Left lobe of liver (tissue), 2 donors: ENCODE results near the gene HCFC1R1. TPM values are rescaled to one million over a fixed set of nuclear protein-coding genes. Genes with fewer than 3 reads are reported as not detected.

ENCODE experiments used
- ATAC-seq: fragments of 200-7000 bp; cut with Tn5 transposase; one replicate; pipeline ENCODE4 v1.9.1; 2020; ENCODE audit warnings: mild to moderate bottlenecking, moderate library complexity
- DNase-seq: peaks from one replicate; pipeline ENCODE4 v3.0.0-alpha.2; 2020; ENCODE audit warnings: low spot score
- total RNA-seq: library from RNA; stranded (reverse); gene quantifications from one replicate; pipeline ENCODE4 v1.2.1, GENCODE V29; 2021
- donor health status: DM: no; HTN: no; CAD: no; lungs with moderate emphysema.
- donor health status: DM: no; HTN: yes; CAD: no.

Gene HCFC1R1
- total RNA-seq, 1 donor from 2014 or later: 11.2 TPM

DNA sequence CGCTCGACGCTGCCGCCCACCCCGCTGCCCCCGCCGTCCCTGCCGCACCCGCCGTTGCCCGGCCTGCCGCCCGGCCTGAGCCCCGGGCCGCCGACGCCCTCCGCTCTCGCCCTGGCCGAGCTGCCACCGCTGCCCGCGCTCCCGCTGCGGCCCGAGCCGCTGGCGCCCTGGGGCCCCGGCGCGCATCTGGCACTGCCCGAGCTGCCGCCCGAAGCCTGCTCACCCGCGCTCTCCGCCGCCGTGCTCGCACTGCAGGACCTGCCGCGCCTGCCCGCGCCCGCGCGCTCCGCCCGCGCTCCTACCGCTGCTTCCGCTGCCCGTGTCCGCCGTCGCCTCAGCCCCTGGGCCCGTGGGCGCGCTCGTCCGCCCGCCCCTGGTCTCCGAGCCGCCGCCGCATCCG, 19.4 kb downstream of the HCFC1R1 start:
- ATAC-seq (no peak), DNase-seq (no peak)

DNA sequence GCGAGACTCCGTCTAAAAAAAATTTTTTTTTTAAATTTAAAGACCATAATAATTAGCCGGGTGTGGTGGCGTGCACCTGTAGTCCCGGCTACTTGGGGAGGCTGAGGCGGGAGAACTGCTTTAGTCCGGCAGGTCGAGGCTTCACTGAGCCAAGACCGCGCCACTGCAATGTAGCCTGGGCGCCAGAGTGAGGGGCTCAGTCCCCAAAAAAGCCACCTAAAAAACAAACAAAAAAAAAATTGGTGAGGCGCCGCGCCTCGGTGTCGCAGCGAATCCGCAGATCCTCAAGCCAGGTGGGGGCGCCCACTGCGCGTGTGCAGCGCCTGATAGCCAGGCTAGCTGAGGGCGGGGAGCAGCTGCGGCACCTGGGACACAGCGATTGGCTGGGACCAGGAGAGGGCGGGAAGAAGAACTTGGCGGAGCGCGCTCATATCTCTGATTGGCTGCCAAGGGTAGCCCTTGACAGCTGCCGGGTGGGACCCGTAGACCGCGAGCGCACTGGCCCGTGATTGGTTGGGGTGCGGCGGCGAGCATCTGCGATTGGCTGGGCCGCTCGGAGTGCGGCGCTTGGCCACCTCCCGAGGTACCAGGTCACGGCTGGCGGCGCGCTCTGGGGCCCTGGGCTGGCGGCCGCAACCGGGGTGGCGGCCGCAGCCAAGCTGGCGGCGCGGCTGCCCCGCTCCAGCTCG, 20.0 kb downstream of the HCFC1R1 start:
- DNase-seq (peak; percentile 99), ATAC-seq (peak; percentile 83)

DNA sequence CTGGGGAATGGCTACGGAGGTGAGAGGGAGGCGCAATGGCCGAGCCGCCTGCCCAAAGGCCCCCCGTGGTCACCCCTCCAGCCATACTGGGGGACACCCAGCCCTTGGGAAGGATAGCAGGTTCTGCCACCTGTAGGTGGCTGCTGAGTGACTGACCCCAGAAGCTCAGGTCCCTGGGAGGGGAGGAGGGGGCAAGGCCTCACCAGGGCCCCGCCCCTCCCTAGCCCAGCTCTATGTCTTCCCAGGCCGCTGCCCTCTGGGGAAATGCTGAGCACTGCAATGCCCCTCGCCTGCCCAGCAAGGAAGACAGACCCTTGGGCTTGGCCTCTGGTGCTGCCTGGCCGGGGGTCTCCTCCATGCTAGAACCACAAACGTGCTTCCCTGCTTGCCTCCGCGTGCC, 22.4 kb downstream of the HCFC1R1 start:
- ATAC-seq (no peak), DNase-seq (no peak)

DNA sequence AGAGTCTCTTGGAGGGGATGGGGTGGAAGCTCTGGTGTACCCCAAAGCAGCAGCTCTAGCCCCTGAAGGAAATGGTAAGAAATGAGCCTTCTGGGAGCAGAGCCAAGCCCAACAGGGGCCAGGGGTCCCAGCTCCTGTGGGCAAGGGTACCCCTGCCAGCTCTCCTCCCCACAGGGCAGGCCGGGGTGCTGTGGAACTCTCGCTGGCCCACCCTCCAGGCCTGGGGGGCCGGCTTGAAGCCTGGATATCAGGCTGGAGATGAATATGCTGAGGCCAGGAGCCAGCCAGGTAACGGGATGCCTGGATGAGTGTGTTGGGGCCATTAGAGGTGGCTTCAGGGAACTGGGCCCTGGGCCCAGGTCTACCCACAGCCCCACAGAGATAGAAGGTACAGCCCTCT, 23.2 kb downstream of the HCFC1R1 start:
- no peak for DNase-seq

DNA sequence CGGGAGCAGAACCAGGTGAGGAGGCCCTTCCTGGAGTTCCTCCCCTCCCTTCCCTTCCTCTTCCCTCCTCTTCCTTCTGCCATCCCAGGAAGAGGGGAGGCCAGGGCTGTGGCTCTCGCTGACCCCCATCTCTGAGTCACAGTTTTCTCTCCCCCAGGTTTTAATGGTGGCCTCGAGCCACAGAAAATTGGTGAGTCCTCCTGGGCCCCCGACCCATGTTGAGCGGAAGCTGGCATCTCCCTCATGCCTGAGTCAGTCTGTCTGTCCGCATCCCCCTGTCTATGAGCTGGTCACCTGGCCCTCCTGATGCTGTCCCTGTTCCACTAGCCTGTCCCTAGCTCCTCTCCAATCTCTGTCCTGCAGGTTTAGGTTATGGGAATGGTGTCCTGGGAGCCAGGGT, 23.8 kb downstream of the HCFC1R1 start:
- DNase-seq (no peak), ATAC-seq (no peak)

More for the DNA sequence above, 23.2 kb downstream of the HCFC1R1 start:
- ATAC-seq: no peak

DNA sequence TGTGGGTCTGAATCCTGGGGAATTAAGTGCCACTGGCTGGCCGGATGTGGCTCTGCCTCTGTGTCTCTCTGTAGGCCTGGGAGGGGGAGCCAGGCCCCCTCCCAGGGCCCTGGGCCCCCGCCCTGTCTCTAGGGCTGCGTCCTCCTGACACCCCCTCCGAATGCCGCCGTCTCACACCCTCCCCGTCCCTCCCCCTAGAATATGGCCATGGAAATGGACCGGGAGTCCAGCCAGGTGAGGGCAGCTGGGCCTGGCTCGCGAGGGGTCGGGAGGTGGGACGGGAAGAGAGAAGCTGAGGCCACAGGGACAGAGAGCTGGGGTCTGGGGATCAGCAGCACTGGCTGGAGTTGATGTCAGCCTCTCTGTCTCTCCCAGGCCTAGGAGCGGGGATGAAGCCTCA, 27.4 kb downstream of the HCFC1R1 start:
- no peak for ATAC-seq
- DNase-seq: no peak

DNA sequence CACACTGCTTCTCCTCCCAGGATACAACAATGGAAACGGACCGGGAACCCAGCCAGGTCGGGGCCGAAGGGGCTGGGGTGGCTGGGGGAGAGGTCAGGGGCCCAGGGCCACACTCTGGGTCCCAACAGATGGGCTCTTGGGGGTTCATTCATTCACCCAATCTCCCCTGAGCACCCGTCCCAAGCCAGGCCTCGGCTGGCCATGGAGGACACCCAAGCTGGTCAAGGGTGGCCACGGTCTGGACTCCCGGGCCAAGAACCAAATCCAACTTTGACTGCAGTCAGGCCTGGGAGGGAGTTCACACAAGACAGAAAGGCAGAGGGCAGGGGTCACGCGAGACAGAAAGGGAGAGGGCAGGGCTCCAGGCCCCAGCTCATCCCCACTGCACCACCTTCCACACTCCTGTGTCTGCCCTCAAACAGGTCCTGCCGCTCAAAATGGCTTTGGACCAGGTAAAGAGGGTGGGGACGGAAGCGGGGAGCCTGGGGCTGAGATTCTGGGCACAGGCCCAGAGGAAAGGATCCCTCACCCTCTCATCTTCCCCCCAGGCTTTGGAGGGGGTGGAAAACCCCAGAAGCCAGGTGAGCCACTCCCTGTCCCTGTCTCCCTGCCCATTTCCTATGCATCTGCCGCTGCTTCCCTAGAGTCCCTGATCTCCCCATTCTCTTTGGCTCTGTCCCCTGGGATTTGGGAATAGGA, 31.2 kb downstream of the HCFC1R1 start:
- DNase-seq (no peak), ATAC-seq (peak; percentile 39)

DNA sequence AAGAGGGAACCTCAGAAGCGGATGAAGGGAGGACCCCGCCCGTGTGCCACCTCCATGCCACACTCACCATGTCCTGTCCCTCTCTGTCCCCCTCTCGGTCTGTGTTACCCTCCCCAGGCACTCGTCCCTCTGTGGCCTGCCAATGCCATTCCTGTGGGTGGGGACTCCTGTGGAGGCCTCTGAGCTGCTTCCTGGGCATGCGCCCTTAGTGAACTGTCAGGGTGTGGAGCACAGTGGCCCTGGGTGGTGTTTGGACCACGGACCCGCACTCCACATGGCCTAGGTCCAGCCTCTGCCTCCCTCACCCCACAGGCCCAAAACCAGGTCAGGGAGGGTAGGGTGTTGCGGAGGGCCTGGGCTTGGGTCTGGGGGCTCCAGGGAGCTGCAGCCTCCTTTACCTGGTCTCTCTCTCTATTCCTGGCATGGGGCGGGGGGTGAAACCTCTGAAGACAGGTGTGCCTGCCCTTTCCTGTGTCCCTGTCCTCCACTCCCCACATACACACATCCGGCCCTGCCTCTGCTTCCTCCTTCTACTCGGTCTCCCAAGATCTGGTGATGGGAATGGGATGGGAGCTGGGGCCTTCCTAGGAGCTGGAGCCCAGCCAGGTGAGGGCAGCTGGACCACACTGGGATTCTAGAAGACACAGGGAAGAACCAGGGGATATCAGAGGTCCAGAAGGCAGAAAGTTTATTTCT, 32.0 kb downstream of the HCFC1R1 start:
- ATAC-seq (no peak), DNase-seq (no peak)

DNA sequence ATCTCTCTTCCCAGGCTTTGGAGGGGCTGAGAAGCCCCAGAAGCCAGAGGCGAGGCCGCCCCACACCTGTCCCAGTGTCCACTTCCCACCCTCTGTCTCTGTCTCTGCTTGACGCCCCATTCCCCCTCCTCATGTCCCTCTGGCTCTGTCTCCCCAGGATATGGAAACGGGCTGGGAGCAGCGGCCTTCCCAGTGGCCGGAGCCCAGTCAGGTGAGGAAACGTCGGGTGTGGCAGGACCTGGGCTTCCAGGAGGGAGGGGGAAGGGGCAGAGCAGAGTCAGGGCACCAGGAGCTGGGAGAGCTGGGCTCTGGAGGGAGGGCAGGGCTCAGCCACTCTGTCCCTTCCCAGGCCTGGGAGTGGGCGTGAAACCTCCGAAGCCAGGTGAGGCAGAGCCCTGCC, 32.9 kb downstream of the HCFC1R1 start:
- DNase-seq: no peak
- no peak for ATAC-seq

DNA sequence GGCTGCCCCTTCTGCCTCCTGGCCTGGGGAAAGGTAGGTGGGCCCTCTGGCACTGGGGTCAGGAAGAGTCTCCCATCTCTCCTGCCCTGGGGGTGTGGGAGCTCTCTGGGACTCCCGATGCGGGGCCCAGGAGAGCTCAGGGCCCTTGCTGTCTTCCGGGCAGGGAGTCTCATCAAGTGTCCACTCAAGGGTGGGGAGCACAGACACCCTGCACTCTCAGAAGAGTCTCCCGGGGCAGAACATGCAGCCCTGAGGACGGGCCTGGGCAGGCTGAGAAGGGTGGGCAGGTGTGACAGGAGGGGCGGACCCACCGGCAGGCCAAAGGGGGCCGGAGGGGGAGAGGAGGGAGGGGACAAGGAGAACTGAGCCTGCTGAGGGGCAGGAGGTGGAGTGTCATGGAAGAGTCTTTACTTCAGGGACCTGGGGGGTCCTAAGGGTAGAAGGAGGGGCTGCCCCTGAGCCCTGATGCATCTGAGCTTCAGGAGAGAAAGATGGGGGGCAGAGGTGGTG, 35.1 kb downstream of the HCFC1R1 start:
- ATAC-seq: no peak
- no peak for DNase-seq

DNA sequence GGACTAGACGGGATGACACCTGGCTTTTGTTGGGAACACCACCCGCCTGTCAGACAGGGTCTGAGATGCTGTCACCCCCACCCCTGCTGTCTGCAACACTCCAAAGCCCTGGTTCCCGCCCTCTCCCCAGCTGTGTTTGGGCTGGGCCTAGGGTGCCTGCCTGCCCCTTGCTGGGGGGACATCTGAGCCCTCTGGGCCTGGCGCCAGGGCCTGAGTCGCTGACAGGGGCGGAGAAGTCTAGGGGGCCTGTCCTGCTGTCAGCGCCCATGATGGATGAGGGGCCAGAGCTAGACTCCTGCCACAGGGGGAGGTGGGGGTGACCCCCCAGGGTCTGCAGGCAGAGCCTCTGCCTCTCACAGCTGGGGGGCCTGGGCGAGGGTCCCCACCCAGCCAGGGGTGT, 35.9 kb downstream of the HCFC1R1 start:
- ATAC-seq (no peak), DNase-seq (no peak)

DNA sequence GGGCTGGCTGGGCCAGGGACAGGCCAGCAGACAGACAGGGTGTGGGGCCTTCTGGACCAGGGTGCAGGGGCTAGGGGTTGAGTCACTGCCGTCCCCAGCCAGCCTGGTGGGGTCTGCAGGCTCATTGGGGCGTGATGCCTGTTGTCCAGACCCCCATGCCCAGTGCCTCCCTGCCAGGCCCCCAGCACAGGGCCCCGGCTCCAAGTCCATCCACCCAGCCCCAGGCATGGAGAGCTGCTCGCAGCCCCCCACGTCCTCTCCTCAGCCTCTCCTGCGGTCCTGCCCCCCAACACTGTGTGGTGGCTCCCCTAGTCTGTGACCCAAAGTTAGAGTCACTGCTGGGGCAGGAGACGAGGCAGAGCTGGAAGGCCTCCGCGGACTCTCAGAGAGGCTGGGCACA, 36.5 kb downstream of the HCFC1R1 start:
- ATAC-seq (no peak), DNase-seq (no peak)

DNA sequence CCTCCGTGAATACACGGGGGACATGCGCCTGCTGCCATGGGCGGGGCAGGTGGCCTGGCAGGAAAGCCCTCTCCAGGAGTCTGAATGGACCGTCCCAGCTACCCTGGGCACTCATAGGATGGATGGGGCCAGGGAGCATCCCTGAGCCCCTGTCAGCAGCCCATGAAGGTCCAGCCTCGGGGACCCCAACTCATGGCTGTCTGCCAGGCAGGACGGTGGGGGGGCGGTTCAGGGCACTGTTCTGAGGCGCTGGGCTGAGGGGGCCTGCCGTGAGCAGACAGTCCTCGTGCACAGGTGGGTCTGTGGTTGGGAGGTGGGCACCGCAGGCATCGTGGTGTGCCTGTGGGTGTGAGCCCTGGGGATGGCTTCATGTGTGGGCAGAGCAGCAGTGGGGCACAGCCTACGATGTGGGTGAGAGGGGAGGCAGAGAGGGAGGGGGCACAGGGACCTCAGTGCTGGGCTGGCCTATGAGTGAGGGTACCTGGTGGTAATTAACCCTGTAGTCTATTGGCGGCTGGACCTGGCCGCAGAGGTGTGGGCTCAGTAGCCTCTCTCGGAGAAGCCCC, 37.0 kb downstream of the HCFC1R1 start:
- no peak for DNase-seq
- no peak for ATAC-seq

DNA sequence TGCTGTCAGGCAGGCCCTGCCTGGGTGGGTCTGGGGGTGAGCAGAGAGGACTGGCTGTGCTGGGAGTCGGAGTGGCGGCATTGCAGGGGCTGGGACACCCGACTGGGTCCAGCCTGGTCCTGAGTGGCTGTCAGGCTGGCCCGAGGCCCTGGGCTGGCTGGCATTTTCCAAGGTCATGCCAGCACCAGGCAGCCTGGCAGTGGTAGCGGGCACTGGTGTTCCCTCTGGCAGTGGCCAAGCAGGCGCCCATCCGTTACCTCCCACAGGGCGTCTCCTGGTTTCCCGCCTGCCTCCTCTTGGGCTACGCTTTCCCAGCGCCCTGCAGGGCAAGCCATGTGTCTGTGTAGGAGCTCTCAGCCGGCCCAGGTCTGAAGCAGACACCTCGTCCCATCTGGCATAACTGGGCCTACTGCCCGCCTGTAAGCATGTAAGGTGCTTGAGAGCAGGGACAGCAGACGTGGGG, 37.8 kb downstream of the HCFC1R1 start:
- DNase-seq (peak; percentile 73), ATAC-seq (peak; percentile 83)

DNA sequence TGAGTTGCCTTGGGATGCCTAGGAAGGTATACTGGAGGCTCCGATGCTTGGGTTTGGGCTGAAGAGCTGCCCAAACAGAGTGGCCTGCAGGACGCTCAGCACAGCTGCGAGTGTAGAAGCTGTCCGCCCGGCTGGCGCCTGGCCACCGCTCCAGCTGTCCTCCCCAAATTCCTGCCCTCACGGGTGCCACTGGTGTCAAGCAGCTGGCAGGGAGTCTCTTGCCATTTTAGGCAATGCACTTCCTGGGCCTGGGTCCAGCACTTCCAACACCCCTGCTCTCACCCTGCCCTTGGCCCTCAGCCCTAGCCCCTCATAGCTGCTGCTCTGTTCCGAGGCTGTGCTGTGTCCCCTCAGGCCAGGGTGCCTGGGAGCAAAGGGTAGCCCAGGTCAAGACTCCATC, 38.3 kb downstream of the HCFC1R1 start:
- ATAC-seq (peak; percentile 28), DNase-seq (no peak)

DNA sequence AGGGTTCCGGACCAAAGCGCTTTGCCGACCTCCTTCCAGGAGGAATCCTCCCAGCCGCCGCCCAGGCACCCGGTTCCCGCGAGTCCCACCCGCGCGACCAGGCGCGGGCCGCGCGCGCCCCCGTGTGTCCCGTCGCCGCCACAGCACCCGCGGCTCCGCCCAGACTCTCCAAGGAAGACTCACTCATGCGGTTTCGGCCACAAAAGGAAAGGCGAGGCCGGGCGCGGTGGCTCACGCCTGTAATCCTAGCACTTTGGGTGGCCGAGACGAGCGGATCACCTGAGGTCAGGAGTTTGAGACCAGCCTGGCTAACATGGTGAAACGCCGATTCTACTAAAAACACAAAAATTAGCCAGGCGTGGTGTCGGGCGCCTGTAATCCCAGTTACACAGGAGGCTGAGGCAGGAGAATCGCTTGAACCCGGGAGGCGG, 40.0 kb downstream of the HCFC1R1 start:
- DNase-seq (peak; percentile 74), ATAC-seq (peak; percentile 63)

DNA sequence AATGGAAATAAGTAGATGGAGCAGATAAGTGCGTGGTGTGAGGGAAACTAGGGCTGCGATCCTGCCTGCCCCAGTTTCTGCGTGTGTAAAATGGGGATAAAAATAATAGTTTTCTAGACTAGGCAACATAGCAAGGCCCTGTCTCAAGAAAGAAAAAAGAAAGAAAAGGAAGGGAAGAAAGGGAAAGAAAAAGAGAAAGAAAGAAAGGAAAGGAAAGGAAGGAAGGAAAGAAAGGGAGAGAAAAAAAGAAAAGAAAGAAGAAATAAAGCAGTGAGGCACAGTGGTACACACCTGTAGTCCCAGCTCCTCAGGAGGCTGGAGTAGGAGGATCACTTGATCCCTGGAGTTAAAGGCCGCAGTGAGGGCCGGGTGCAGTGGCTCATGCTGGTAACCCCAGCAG, 41.3 kb downstream of the HCFC1R1 start:
- DNase-seq (no peak), ATAC-seq (no peak)

DNA sequence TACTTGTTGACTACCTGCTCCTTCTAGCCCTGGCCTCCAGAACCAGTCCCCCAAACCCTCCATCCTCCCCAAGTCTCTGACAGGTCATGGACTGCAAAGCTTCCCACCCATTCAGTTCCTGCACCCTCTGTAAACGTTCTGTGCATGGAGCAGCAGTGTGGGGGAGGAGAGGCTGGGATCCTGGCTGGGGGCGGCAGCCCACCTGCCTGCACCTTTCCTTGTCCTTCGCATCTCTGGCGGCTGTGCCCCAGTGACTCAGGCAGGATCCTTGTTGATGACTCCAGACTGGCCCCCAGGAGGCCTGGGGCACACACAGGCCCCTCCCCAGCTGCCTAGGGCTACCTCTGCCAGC, 41.9 kb downstream of the HCFC1R1 start:
- DNase-seq: no peak
- no peak for ATAC-seq

DNA sequence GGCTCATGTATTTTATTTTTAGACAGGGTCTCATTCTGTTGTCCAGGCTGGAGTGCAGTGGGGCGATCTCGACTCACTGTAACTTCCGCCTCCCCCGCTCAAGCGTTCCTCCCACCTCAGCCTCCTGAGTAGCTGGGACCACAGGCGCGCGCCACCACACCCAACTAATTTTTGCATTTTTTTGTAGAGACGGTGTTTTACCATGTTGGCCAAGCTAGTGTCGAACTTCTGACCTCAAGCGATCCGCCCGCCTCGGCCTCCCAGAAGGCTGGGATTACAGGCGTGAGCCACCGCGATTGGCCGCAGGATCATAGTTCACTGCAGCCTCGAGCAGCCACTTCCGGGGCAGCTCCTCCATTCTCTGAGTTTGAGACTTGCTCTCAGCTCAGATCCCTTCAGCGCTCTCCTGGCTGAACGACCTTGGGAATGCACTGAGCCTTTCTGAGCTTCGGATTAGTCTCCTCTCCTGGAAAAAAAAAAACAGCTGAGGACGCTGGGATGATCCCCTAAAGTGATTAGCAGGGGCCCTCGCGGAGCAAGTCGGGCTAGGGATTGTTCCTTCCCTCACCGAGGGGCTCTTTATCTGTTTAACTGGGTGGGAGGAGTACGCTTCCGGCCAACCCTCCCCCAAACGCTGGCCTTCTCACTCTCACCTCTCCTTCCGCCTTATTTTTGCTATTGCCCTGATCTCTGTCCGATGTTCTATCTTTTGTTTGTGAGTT, 42.4 kb downstream of the HCFC1R1 start:
- ATAC-seq (no peak), DNase-seq (no peak)

DNA sequence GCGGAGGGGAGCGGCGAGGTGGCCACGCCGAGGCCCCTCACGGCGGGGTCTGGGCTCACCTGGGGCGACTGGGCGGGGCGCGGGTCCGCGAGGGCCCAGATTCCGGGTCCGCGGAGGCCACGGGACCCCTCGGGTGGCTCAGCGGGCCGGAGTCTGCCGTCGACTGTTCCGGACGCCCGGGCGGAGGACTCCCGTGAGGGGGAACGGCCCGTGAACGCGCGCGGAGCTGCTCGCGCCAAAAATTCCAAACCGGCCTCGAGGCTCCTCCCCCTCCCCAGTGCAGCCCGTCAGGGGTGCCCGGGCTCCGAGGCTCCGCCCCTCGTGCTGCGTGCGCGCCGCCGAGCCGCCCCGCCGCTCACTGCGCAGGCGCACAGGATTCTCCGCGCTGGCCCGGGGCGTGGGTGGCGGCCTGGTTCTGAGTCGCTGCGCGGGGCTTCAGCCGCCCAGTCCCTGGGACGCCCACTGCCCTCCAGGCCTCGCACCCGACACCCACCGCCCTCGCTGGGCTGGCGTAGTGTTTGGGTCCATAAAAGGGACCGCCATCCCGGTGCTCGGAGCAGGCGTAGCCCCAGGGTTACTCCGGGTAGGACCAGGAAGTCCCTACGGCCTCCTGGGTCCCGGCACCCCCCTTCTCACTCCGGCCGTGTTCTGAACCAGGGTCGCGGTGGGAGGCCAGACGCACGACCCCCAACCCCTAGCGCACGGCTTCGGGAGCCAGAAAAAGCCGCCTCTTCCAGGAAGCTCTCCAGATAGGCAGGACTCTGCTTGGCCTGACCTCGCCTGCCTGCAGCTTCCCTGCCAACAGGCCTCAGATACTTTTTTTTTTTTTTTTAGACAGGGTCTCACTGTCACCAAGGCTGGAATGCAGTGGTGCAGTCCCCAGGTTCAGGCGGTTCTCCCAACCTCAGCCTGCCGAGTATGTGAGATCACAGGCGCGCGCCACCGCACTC, 43.2 kb downstream of the HCFC1R1 start, which contains the start of gene PKMYT1:
Gene PKMYT1, minus strand, starts transcription at position 220 of the 950 bp plus-strand sequence. CDS start 789 bp downstream, outside the sequence.
- peak; percentile 94 for DNase-seq
- peak; percentile 87 for ATAC-seq
